ENCODE measurements around the gene GCAT. TPM values are rescaled to one million over a fixed set of nuclear protein-coding genes. Genes with fewer than 3 reads are reported as not detected.

GCAT gene
- total and polyA plus RNA-seq, 2 of the 13 experiments (the other 11 are each of a cell fraction or from before 2014, with no cell fraction given), result 28.0 to 50.3 TPM

DNA sequence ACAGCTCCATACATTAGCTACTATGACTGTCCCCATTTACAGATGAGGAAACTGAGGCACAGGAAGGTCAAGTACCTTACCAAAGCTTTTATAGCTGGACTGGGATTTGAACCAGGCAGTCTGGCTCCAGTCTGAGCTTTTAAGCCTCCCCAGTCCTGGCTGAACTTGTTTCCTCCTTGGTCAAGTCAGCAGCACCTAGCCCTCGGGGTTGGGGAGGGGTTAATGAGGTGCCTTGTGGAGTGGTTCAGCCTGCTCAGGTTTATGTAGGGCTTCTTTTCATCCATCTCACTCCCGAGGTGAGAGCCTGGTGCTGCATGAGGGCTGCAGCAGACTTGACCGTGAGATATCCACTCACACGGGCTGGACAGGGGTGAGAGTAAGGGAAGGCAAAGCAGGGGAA lies 36.7 kb upstream of the GCAT start:
- no peak for FAIRE-seq
- ChIA-PET POLR2A (no interaction called here), CTCF (ENCODE audit: low intra/inter-chr PET ratio, low total read pairs) (no interaction called here)
- Histone ChIP-seq H3K4me3 (replicated peaks in 1 of 3; ENCODE audit: insufficient read depth in 1 of 3, low read depth in 2 of 3, low read length in 3 of 3) (no peak overlapping the region), H3K79me2 (ENCODE audit: insufficient read depth, low read length) (no peaks in the 10 kb centered on the region), H3K4me2 (ENCODE audit: low read depth, low read length) (no peak overlapping the region), H3K27ac (ENCODE audit: extremely low read length, insufficient read depth, low read length) (no peak overlapping the region), H3K36me3 (replicated peaks in 1 of 2; ENCODE audit: control insufficient read depth in 1 of 2, insufficient read depth in 2 of 2, low read length in 2 of 2) (peaks cover 5 to 23% of the 10 kb centered on the region in 2 experiments; a peak in 3 of 5 replicates), H3K9me3 (ENCODE audit: low read length) (no peaks in the 10 kb centered on the region), H2AFZ (ENCODE audit: low read length) (no peak overlapping the region), H3K9ac (ENCODE audit: insufficient read depth, low read depth, low read length) (no peak overlapping the region), H3K27me3 (ENCODE audit: control insufficient read depth in 1 of 2, insufficient read depth in 2 of 2, low read length in 2 of 2) (no peaks in the 10 kb centered on the region), H3K4me1 (ENCODE audit: insufficient read depth, low read length) (peaks cover 4% of the 10 kb centered on the region; the same call in 1 of the 2 replicates), H4K20me1 (ENCODE audit: insufficient read depth, low read length) (no peaks in the 10 kb centered on the region)
- no peak for DNase-seq (ENCODE audit: low spot score)
- TF ChIP-seq, protein P1, sequence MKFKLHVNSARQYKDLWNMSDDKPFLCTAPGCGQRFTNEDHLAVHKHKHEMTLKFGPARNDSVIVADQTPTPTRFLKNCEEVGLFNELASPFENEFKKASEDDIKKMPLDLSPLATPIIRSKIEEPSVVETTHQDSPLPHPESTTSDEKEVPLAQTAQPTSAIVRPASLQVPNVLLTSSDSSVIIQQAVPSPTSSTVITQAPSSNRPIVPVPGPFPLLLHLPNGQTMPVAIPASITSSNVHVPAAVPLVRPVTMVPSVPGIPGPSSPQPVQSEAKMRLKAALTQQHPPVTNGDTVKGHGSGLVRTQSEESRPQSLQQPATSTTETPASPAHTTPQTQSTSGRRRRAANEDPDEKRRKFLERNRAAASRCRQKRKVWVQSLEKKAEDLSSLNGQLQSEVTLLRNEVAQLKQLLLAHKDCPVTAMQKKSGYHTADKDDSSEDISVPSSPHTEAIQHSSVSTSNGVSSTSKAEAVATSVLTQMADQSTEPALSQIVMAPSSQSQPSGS (CRISPR knock-in tag; IDR thresholded peaks at IDR 0.05), result no peak
- no peak for TF ChIP-seq EP300 (IDR thresholded peaks at IDR 0.05; ENCODE audit: low read depth in 2 of 2, low read length in 2 of 2)
- TF ChIP-seq EP300 (CRISPR knock-in tag; IDR thresholded peaks at IDR 0.05; ENCODE audit: borderline replicate concordance), result no peak
- TF ChIP-seq, protein P2, sequence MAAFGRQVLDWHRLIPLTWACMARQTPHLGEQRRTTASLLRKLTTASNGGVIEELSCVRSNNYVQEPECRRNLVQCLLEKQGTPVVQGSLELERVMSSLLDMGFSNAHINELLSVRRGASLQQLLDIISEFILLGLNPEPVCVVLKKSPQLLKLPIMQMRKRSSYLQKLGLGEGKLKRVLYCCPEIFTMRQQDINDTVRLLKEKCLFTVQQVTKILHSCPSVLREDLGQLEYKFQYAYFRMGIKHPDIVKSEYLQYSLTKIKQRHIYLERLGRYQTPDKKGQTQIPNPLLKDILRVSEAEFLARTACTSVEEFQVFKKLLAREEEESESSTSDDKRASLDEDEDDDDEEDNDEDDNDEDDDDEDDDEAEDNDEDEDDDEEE (CRISPR knock-in tag; IDR thresholded peaks at IDR 0.05), result no peak
- TF ChIP-seq, protein P3, sequence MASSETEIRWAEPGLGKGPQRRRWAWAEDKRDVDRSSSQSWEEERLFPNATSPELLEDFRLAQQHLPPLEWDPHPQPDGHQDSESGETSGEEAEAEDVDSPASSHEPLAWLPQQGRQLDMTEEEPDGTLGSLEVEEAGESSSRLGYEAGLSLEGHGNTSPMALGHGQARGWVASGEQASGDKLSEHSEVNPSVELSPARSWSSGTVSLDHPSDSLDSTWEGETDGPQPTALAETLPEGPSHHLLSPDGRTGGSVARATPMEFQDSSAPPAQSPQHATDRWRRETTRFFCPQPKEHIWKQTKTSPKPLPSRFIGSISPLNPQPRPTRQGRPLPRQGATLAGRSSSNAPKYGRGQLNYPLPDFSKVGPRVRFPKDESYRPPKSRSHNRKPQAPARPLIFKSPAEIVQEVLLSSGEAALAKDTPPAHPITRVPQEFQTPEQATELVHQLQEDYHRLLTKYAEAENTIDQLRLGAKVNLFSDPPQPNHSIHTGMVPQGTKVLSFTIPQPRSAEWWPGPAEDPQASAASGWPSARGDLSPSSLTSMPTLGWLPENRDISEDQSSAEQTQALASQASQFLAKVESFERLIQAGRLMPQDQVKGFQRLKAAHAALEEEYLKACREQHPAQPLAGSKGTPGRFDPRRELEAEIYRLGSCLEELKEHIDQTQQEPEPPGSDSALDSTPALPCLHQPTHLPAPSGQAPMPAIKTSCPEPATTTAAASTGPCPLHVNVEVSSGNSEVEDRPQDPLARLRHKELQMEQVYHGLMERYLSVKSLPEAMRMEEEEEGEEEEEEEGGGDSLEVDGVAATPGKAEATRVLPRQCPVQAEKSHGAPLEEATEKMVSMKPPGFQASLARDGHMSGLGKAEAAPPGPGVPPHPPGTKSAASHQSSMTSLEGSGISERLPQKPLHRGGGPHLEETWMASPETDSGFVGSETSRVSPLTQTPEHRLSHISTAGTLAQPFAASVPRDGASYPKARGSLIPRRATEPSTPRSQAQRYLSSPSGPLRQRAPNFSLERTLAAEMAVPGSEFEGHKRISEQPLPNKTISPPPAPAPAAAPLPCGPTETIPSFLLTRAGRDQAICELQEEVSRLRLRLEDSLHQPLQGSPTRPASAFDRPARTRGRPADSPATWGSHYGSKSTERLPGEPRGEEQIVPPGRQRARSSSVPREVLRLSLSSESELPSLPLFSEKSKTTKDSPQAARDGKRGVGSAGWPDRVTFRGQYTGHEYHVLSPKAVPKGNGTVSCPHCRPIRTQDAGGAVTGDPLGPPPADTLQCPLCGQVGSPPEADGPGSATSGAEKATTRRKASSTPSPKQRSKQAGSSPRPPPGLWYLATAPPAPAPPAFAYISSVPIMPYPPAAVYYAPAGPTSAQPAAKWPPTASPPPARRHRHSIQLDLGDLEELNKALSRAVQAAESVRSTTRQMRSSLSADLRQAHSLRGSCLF (CRISPR knock-in tag; IDR thresholded peaks at IDR 0.05; ENCODE audit: borderline replicate concordance), result no peak
- TF ChIP-seq HNRNPK (IDR thresholded peaks at IDR 0.05; ENCODE audit: low read depth, low read length, poor library complexity, severe bottlenecking), result no peak
- TF ChIP-seq MATR3 (CRISPR knock-in tag; IDR thresholded peaks at IDR 0.05), result no peak
- TF ChIP-seq, protein P4, sequence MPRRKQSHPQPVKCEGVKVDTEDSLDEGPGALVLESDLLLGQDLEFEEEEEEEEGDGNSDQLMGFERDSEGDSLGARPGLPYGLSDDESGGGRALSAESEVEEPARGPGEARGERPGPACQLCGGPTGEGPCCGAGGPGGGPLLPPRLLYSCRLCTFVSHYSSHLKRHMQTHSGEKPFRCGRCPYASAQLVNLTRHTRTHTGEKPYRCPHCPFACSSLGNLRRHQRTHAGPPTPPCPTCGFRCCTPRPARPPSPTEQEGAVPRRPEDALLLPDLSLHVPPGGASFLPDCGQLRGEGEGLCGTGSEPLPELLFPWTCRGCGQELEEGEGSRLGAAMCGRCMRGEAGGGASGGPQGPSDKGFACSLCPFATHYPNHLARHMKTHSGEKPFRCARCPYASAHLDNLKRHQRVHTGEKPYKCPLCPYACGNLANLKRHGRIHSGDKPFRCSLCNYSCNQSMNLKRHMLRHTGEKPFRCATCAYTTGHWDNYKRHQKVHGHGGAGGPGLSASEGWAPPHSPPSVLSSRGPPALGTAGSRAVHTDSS (CRISPR knock-in tag; conservative IDR thresholded peaks at IDR 0.05), result no peak
- no TSS peak for BruUV-seq (replicated peaks)
- intact Hi-C loops (cut with micrococcal nuclease; ENCODE audit: unreplicated experiment) (no loop called here), in situ Hi-C loops (cut with HindIII; ENCODE audit: extremely low pct_ligation_motif_present, low pct_unique_long_range_greater_than_20kb) (no loop called here)
- ATAC-seq, result no peak
- 65% methylated on average over 4 of the region's 4 CpGs for WGBS (ENCODE audit: low lambda C conversion rate)
